GM21786 (cell line): ENCODE measurements around the gene KRTAP10-3.
"Not testable (repeated sequence)": the region's sequence is repeated elsewhere in the genome, so short reads cannot be mapped to it uniquely, and the experiment has no call there.

Source experiments
- ATAC-seq: cut with Tn5 transposase; IDR thresholded peaks from one replicate; pipeline ENCODE4 v1.9.1; 2021; ENCODE audit not compliant: unreplicated experiment

Gene KRTAP10-3

GRCh38 chr21:44558695-44559094 lies at the start of gene KRTAP10-3:
Gene KRTAP10-3 (minus strand): TSS chr21:44558795. CDS start chr21:44558715, 80 bp downstream.
- no peak for ATAC-seq

GRCh38 chr21:44606495-44606894 lies 47.9 kb upstream of the KRTAP10-3 start:
- ATAC-seq = no peak

- no peak for ATAC-seq
Measured at GRCh38 chr21:44603911-44604310, 45.3 kb upstream of the KRTAP10-3 start.

GRCh38 chr21:44603109-44603875 lies 44.7 kb upstream of the KRTAP10-3 start:
- ATAC-seq = no peak

- ATAC-seq = no peak
Measured at GRCh38 chr21:44602463-44602850, 43.9 kb upstream of the KRTAP10-3 start.

- ATAC-seq = no peak
Measured at GRCh38 chr21:44601596-44602462, 43.2 kb upstream of the KRTAP10-3 start.

GRCh38 chr21:44601091-44601490 lies 42.5 kb upstream of the KRTAP10-3 start:
- ATAC-seq = not testable (repeated sequence)

GRCh38 chr21:44600118-44600978 lies 41.8 kb upstream of the KRTAP10-3 start, which contains the start of gene KRTAP10-7:
Gene KRTAP10-7 (plus strand): TSS chr21:44600597. CDS start chr21:44600622, 25 bp downstream.
- ATAC-seq = not testable (repeated sequence)

GRCh38 chr21:44599264-44600029 lies 40.9 kb upstream of the KRTAP10-3 start:
- ATAC-seq = no peak

- no peak for ATAC-seq
Measured at GRCh38 chr21:44598061-44598460, 39.5 kb upstream of the KRTAP10-3 start.

GRCh38 chr21:44596068-44596725 lies 37.6 kb upstream of the KRTAP10-3 start:
- ATAC-seq = no peak

GRCh38 chr21:44595524-44595923 lies 36.9 kb upstream of the KRTAP10-3 start:
- ATAC-seq = no peak

GRCh38 chr21:44594406-44594916 lies 35.9 kb upstream of the KRTAP10-3 start:
- no peak for ATAC-seq

GRCh38 chr21:44593598-44594405 lies 35.2 kb upstream of the KRTAP10-3 start:
- ATAC-seq = no peak

GRCh38 chr21:44592446-44593311 lies 34.1 kb upstream of the KRTAP10-3 start, which contains the start of gene KRTAP10-6:
Gene KRTAP10-6 (minus strand): TSS chr21:44592505. CDS start chr21:44592484, 21 bp downstream.
- no peak for ATAC-seq

GRCh38 chr21:44591801-44592130 lies 33.2 kb upstream of the KRTAP10-3 start:
- ATAC-seq = not testable (repeated sequence)
